ENCODE data around the gene LPCAT1.

Gene LPCAT1

DNA sequence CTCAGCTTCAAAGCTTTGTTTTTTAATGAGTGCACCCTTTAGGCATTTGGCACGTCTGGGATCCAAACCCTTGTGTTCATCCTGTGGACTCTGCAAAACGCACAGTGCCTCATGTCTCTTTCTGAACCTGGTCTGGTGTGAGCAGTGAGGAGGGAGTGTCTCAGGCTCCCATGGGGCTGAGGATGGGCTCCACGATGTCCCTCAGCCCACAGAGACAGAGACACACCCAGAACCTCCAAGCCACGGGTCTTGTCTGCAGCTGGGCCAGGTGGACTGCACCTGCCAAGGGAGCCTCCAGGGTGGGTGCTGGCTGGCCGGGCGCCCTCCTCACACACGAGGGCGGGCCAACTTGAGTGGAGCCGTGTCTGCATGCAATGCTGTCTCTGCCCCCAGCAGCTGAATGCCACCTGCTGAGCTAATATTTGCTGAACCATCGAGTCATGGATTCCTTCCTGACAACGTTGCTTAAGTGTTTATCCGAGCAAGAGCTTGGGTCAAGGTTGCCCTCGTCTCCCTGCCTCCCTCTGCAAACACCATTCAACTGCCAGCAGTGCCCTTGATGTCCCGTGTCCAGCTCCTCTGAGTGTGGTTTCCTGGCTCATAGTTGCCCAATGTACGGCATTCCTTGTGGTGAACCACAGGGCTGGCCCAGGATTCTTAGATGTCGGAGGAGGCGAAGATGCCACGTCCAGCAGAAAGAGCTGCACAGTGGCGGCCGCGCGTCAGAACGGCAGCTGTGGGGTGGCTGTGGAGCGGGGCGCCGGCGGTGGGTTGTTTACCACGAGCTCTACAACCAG lies 31.4 kb upstream of the LPCAT1 start:
- DNase-seq = no peak

GRCh38 chr5:1554410-1554967 lies 30.7 kb upstream of the LPCAT1 start:
- no peak for DNase-seq

- DNase-seq = no peak
Measured at GRCh38 chr5:1553539-1554409, 30.0 kb upstream of the LPCAT1 start.

- peak; percentile 36 to 96 (median 88) for DNase-seq
Measured at GRCh38 chr5:1552521-1553255, 28.9 kb upstream of the LPCAT1 start.

- DNase-seq = peak in 1 of 14 donors; percentile 47
Measured at GRCh38 chr5:1551426-1552301, 27.9 kb upstream of the LPCAT1 start.

DNA sequence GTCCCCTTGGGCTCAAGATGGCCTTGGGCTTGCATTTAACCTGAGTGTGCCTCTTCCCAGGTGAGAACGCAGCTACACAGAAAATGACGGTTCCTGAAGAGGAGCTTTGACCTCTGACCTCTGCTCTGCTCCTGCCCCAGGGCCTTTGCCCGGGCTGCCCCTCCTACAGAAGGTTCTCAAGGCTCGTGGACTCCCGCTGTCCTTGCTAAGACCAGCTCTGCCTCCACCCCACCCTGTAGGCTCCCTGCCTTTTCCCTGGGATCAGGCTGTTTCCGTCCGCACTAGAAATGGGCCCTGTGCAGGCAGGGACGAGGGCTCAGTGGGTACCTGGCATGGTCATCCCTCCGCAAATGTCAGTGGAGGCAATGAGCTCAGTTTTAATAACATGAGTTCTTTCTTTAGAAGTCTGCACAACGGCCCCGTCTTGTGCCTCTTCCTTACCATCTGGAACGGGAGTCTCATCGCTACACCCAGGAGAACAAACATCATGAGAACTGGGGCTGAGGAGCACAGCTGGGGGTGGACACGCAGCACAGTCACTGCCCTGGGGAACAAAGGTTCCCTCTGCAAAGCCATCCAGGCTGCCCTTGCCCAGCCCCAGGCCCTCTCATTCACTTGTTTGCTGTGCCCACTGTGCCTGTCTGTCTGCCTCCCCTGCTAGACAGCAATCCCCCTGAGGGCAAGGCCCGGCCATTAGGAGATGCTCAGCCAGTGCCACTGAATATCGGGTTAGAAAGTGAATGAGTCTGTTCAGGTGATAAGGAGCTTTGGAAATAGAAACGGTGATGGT lies 26.7 kb upstream of the LPCAT1 start:
- DNase-seq = no peak

DNA sequence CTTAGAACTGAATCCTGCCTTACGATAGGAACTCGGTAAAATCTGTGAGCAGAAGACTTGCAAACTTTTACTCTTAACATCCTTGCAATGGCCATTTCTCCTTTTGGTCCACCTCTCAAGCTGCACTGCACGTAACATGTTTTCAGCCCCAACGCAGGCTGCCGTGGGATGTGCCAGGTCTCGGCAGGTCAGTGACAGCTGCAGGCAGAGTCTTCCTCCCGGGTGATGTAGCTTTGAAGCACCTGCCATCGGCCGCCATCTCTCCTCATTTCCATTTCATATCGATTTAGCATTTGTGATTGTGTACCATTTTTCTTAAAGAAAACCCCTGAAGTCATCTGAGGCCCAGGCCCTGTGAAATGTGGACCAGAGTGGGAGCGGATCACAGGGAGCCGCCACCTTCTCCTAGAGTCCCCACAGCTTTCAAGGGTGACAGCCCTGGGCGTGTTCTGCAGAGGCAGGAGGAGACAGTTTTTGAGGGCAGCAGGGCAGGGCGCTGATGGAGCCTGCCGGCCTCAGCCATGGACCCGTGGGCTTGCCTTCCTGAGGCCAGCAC lies 25.8 kb upstream of the LPCAT1 start:
- DNase-seq = no peak

DNA sequence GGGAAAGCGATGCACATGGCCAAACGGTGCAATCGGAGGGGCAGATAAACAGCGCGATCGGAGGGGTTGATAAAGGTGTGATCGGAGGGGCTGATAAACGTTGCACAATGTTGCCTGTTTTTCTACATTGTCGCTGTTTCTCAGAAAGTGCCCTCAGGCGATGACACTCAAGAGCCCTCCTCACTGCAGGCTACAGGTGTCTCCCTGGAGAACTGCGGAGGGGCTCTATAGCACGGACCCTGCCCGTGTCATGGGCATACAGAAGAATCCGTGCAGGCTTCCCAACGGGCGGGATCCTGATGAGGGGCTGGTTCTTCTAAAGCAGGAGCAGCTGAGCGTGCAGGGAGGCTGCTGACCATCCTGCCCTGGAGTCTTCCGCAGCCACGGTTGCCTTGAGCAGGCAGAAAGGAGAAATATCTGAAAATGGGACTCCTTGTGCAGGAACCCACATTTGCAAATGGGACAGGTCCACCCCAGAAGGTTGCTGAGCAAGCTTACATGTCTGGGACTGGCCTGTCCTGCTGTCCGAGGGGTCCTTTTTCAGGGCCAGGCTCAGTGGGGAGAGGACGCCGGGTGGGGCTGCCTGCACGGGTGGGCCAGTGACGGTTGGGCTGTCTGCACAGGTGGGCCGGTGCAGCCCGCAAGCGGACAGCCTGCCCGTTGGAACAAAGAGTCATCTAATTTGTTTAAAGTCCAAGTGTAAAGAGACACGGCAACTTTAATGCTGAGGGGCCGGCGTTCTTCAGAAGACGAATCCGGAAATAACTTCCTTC lies 25.1 kb upstream of the LPCAT1 start:
- no peak for DNase-seq

GRCh38 chr5:1547655-1548054 lies 23.9 kb upstream of the LPCAT1 start:
- no peak for DNase-seq

DNA sequence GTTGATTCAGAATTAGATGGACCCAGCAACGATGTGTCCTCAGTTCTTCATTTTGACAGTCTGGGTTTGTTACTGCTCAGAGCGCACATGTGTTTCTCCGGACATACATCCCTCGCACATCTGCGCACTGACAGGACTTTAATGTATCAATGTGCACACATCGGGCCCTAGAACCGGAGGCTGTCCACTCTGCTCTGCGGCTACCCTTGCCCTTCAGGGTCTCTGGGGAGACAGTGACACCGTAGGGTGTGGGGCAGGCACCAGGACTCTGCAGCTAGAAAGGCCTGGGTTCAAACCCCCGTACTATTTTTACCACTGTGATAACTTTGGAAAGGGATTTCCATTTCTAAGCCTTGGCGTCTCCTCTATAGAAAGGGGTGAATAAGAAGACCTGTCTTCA lies 23.5 kb upstream of the LPCAT1 start:
- no peak for DNase-seq

- no peak for DNase-seq
Measured at GRCh38 chr5:1546556-1546955, 22.8 kb upstream of the LPCAT1 start.

DNA sequence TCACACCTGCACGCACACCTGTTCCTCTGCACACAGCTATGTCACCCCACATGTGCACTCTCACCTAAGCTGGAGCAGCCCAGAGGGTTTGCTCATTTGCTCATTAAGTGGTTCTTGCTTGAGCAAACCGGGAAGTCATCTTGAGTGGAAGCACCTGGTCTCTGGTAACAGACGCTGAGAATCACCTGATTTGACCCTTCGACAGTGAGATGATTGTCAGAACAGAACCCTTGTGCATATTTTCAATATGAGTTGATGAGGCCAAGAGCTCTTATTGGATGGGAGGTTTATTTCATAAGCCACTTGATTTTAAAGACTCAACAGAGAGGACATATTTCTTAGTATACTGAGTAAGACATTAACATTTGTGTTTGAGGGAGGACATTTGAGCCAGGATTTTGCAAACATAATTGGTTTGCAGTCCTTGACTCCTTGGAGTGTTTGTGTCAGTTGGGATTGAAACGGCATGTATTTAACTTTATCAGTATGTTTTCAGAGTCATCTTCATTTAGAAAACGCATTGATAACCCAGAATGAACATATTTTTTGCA lies 22.1 kb upstream of the LPCAT1 start:
- DNase-seq = no peak

DNA sequence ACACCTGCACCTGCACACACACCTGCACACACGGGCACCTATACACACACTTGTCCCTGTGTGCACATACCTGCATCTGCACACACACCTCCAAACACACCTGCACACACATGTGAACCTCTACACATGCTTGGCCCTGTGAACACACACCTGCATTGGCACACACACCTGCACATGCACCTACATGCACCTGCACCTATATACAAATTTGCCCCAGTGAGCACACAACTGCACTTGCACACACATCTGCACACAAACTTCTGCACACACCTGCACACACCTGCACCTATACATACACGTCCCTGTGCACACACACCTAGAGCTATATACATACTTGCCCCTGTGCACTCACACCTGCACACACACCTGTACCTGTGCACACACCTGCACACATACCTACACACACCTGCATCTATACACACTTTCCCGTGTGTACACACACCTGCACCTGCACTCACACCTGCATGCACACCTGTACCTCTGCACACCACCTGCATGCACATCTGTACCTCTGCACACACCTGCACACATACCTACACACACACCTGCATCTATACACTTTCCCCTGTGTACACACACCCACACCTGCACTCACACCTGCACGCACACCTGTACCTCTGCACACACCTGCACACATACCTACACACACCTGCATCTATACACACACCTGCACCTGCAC lies 21.5 kb upstream of the LPCAT1 start:
- no peak for DNase-seq

- DNase-seq = no peak
Measured at GRCh38 chr5:1544294-1544961, 20.7 kb upstream of the LPCAT1 start.

DNA sequence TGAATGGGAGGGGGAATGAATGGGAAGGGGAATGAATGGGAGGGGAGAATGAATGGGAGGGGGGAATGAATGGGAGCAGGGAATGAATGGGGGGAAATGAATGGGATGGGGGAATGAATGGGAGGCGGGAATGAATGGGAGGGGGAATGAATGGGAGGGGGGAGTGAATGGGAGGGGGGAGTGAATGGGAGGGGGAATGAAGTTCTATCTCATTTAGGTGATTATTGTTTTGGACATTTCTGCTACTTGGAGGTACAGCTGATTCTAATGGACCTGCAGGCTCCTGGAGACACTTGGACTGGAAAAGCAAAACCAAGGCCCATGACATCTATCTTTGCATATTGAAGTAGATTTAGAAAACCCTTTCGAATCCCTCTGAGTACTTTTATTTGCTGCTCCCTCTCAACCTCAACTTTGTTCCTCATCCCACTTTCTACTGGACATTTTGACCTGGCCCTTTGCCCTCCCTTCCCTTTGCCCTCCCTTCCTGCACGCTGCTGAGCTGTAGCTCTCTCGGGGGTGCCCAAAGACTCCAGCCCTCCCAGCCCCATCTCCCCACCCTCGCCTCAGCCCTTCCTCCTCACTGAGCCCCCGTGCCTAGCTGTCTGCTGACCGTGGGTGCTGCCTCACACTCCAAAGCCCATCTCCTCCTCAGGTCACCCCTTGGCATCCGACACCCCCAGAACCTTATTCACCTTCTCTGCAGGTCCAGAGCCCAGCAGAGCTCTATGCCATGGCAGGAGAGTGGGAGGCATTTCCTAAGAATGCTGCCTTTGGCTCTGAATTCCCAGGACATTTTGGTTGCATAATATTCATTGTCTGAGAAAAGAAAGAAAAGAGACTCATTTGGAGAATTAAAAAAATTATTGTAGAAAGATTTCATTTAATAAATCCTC lies 19.9 kb upstream of the LPCAT1 start:
- DNase-seq = no peak

DNA sequence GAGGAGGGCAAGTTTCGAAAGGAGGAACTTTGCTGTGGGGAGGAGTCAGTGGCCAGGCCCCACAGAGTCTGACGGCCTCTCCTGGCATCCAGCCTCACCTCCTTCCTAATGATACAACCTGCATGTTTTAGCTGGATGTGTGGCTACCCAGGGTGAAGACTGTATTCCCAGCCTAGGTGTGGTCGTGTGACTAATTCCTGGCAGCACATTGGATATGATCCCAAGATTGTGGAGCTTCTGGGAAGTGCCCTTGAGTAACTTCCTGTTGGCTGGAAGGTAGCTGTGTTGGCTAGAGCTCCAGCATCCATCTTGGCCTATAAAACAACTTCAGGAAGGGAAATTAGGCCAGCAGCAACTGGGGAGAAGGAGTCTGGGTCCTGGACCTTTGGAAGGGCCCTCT lies 19.0 kb upstream of the LPCAT1 start:
- DNase-seq = peak in 3 of 14 donors; percentile 12 to 43 (median 15)
